GM21825 (cell line): ENCODE data around the gene CEP295NL.
"Not testable (repeated sequence)": the region's sequence is repeated elsewhere in the genome, so short reads cannot be mapped to it uniquely, and the experiment has no call there.

Experiments
- ATAC-seq: cut with Tn5 transposase; IDR thresholded peaks from one replicate; pipeline ENCODE4 v1.9.1; 2021; ENCODE audit warnings: mild to moderate bottlenecking, moderate library complexity; ENCODE audit not compliant: unreplicated experiment

Gene CEP295NL, protein sequence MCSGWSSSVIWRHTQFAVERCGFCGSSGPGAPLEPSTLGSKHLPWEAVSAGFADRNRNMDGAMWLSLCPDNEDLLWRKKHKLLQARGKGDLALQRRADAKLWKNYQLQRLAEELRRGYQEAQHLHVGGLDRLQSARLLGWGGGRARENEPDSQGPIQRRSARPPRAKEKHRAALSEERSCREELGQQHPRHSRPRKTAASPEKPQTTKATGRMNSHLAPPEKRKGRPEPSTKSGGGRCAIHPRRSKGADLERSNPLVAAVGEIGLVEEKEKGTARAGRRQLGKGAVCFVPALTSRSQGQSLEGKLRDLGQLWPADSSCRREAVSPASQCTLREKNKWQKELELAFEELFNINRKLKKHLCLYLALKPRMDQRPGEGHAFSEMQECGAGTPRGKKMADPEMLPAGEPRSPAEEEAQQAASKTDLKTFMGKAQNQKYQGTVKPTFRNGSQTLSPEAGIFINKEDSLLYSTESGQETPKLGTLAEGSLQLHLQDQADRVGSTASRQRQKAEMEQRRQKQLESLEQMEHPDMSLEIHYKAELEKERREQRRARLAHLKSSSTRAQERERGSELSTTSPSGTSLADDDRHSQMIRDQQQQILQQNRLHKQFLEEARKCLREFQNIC

DNA sequence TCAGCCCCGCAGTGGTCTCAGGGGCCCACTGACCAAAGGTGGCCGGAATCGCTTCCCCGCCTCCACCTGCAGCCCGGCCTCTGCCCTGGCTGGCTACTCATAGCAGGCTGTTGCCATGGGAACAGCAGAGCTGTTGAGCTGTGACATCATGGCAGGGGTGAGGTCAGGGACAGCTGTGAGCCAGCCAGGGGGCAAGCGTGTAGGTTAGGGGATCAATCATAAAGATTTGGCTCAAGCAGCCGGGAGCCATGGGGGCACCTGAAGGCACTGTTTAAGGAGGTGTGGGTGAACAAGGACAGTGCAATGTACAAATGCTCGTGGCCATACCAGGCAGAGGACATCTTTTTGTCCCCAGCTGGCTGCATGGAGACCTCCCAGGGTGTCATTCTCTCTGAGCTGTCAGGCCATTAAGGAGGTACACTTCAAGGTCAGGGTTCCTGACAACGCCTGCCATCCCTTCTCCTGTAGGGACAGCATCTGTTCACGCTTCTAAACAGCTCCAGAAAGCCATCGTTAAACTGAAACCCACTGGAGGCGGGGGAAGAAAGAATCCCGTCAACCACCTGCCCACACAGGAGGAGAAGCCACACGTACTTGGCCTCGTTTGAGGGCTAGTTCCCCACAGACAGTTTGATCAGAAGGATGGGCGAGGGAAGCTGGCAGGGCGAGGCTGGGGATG, at the start of gene CEP295NL:
Gene CEP295NL, minus strand, starts transcription at position 101 of the 679 bp plus-strand sequence. CDS start 1,373 bp downstream, outside the sequence.
- ATAC-seq = no peak

DNA sequence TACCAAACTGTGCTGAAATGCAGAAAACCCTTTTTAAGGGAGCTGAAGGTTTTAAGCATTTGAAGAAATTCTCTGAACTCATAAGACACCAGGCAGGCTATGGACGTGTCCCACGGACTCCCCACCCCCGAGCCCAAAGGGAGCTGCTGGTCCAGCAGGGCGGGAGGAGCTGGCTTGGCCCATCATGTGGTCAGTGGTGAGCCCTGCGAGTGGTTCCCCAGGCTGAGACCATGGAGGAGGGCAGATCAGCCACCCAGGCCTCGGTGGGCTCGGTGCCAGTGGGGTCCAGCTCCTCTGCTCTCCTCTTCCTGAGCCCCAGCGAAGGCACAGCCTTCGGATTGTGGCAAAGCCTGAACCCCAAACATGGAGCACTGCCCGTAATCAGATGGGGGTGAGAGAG, 49.7 kb upstream of the CEP295NL start:
- no peak for ATAC-seq

DNA sequence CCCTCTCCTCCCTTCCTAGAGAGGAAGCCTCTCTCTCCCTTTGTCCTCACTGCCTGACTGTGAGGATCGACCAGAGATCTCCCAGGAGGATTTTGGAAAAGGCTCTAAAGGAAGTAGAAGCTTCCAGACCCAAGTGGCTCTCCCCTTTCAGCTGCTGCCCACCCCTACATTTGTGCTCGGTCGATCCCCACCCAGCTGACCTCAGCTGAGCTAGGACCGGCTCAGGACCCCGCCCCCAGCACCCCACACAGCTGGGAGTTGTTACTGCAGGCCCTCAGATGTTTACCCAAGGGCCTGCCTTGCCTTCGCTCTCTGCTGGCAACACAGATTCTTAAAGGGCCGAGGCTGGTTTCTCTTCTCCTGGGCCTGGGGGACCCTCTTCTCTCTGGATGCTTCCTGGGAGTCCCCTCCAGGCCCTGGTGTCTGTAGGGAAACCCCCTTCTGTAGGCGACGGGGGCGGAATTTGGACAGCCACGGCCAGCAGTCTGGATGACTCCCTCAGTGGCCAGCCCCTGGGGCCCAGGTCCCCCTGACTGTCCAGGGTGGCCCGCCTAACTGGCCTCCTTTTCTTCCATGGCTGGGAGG, 49.1 kb upstream of the CEP295NL start:
- no peak for ATAC-seq

DNA sequence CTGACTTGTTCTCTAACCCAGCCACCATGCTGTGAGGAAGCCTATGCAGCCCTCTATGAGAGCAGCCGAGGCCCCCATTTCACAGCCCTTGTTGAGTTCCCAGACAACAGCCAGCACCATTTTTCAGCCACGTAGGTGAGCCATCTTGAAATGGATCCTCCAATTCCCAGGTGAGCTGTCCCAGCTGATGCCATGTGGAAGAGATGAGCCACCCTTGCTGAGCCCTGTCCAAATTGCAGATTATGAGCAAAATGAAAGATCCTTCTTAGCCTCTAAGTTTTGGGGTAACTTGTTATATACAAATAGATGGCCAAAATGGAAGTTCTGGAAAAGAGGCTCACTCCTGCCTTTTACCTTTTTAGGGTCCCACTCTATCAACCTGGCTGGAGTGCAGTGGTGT, 47.9 kb upstream of the CEP295NL start:
- ATAC-seq = no peak

DNA sequence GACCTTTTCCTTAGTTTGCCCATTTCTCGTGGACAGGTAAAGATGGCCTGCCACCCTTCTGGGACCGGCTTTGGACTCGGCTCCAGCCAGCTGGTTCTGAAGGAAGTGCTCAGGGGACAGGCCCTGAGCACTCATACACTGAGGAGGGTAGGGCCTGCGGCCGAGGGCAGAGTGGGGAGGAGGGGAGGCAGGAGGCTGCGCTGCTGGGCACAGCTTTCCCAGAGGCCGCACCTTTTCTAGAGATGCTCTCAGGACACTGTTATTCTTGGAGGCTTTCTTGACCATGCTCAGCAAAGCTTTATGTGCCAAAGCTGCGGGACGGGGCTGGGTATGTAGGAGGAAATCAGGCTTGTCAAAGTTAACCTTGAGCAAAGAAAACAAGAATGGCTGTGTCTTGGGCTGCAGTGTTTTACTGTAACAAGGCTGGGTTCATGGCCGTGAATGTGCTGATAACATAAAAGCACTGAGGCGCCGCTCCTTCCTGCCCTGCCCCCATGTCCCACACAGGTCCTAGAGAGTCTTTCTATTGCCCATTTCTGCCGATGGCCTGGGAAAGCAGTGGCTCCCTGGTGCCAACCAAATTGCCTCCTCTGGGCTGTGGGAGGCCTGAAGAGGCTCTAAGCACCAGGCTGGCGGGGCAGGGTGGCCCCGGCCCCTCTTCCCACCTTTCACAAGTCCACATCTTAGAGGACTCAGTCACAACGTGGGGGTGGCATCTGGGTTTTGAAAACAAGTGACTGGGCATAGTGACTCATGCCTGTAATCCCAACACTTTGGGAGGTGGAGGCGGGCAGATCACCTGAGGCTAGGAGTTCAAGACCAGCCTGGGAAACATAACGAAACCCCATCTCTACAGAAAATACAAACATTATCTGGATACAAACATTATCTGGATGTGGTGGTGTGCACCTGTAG, 44.5 kb upstream of the CEP295NL start:
- no peak for ATAC-seq

DNA sequence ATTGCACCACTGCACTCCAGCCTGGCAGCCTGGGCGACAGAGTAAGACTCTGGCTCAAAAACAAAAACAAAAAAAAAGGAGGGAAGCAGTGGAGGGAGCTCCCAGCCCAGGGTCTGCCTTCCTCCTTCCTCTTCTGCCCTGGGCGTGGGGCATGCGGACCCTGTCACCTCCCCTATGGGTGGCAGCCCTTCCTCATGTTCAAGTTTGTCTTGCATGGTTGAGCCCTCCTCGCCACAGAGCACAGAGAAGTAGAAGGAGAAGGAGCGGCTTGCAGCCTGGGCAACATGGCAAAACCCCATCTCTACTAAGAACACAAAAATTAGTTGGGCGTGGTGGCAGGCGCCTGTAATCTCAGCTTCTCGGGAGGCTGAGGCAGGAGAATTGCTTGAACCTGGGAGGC, 43.6 kb upstream of the CEP295NL start:
- no peak for ATAC-seq

DNA sequence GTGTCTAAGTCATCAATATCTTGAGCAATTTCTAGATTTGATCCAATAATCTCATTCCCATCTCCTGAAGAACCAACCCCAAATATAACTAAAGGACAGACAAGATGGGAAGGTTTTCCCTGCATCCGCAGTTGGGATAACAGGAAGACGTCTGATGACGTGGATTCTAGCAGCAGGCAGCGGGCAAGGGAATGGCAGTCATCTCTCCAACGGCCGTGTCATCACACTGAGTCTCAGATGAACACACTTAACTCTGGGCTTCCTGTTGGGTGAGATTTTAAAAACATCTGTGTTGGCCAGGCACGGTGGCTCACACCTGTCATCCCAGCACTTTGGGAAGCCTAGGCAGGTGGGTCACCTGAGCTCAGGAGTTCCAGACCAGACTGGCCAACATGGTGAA, 43.1 kb upstream of the CEP295NL start:
- ATAC-seq = no peak

DNA sequence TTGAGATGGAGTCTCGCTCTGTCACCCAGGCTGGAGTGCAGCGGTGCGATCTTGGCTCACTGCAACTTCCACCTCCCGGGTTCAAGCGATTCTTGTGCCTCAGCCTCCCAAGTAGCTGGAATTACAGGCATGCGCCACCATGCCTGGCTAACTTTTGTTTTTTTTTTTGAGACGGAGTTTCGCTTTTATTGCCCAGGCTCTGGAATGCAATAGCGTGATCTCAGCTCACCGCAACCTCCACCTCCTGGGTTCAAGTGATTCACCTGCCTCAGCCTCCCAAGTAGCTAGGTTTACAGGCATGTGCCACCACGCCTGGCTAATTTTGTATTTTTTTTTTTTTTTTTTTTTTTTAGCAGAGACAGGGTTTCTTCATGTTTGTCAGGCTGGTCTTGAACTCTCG, 42.5 kb upstream of the CEP295NL start:
- ATAC-seq = not testable (repeated sequence)

DNA sequence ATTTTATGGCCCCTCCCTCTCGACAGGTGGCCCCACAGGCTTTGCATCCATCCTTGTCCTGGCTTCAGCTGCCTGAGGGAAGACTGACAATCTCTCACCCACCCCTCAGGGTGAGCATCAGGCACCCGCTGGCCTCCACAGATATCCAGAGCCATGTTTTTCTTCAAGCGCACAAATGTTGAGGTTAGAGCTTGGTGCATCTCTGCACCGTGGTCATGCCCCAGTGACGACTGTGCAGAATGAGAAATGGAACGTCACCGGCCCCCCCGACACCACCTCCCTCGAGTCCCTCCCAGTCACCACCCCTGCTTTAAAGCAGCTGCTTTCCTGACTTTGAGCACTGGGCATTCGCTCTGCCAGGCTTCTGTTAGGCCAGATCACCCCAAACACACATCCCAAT, 42.0 kb upstream of the CEP295NL start:
- no peak for ATAC-seq

DNA sequence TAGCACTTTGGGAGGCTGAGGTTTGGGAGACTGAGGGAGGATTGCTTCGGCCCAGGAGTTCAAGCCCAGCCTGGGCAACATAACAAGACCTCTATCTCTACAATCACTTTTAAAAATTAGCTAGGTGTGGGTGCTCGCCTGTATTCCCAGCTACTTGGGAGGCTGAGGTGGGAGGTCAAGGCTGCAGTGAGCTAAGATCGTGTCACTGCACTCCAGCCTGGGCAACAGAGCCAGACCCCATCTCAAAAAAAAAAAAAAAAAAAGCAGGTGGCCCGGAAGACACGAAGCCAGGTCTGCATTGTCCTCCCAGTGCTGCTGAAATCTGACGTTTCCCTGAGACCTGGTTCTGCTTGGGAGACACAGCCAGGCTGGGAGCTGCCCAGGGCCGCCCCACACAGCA, 41.0 kb upstream of the CEP295NL start:
- ATAC-seq = no peak

DNA sequence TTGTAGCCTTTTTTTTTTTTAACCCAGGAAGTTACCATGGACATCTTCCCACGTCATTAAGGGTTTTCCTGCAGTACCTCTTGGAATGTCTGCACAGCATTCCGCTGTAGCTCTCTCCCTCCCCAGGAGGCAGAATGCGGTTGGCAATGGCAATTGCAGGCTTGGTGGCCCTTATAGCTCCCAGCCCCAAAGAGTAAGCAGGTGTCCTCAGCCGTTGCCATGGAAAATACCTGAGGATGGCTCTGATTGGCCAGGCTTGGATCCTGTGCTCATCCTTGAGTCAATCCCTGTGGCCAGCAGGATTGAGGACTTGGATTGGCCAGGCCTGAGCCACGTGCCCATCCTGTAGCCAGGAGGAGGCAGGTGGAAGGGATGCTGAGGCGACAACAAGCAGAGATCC, 37.7 kb upstream of the CEP295NL start:
- ATAC-seq = no peak

DNA sequence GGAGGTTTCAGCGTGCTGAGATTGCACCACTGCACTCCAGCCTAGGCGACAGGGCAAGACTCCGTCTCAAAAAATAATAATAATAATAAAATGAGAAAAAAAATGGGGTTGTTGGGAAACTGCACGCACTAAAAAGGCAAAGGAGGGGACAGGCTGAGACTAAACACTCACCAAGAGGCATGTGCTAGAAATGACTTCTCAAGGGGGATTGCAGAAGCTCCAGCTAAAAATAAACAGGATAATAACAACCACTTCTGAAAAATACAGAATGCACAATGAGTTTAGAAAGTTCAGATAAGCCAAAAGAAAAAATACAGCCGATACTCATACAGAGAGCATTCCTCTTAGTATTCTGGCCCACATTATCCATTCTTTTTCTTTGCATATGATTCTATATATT, 37.3 kb upstream of the CEP295NL start:
- ATAC-seq = no peak

DNA sequence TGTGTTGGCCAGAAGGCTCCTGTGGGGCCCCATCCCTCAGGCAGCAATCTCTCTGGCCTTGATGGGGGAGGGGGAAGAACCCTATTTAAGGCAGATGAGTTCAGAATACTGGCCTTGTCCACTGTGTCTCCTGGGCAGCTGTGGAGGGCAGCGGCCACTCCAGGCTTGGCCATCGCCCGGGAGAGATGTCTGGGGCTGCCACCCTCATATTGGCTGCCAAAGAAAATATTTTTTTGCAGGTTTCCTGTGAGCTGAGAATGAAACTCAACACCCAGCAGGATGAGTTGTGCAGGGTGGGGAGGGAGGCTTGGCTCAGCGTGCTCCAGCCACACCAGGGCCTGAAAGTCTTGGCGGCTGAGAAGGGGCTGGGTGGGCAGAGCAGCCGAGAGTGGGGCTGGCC, 36.6 kb upstream of the CEP295NL start:
- no peak for ATAC-seq

DNA sequence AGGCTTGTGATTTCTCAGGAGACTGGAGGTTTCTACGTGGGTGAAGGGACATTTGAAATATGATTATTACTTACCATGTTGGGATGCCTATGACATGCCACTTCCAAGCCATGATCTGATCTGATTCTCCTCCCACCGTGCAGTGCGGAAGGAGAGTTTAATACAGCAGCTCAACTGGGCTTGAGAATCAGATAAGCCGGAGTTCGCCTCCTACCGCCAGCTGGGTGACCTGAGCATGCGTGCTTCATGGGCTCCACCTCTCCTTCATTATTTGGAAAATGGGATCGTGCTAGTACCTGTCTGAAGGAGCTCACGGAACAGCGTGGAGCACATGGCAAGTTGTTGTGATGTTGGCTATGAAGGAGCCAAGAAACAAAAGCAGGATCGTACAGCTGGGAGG, 34.6 kb upstream of the CEP295NL start:
- ATAC-seq = no peak

DNA sequence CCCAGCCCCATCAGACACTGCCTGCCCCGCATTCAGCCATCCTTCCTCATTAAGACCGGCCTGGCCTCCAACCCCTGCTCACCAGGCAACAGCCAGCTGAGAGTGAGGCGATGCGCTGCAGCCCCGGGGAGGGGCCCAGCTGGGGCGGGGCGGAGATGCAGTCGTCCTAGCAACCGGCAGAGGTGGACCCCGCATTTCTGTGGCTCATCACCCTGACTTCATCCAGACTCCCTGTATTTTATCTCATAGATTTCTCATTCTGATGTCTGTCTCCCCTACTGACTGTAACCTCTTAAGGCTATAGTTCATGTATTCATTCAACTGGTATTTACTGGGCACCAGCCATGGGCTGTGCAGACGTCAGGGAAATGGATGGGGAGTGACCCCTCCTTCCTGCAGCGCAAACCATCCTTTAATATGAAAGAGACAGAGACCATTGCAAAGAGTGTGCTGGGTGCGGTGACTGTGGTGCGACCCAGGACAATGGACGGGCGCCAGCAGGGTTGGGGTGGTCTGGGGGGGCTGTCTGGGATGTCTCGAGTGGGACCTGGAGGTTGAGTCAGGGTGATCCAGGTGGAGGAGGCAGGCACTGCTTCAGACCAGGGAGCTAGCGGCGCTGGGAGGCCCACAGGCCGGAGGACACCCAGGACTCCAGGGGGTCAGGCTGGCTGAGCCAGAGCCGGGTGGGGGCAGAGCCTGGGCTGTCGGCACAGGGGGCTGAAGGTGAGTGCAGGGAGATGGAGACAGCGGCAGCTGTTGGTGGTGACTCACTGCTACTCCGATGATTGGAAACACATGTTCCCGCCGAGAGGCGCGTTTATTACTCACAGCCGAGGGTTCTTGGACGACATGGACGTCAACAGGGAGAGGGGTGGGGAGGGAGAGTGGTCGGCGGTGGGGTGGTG, 32.7 kb upstream of the CEP295NL start:
- no peak for ATAC-seq

DNA sequence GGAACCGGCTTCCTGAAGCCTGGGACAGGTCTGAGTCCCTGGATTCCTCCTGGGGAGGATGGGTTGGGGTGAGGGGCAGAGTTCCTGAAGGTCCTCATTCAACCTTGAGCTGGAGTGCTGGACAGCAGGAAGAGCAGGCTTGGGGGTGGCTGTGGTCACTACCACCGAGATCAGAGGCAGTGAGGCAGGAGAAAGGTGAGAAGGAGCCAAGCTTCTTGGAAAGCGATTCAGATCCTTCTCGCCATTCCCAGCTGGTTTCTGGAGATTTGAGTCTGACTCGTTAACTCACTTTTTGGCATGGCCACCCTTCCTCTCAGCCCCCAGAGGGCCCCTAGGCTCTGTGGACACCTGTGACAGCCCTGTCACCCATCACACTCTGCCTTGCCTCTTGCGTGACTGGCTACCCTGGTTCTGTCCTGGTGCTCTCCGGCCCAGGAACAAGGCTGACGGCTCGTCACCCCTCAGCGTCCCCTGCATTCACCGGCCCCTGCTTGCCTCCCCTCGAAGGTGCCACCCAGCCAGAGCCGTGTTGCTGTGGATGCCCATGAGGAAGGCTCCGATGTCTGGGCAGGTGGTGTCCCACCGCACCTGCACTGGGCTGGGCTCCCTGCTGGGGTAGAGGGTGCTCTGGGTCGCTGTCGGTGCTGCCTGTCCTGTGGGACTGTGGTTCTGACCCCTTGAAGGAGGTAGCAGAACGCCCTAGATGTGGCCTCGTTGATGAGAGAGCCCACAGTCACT, 31.8 kb upstream of the CEP295NL start:
- ATAC-seq = no peak

DNA sequence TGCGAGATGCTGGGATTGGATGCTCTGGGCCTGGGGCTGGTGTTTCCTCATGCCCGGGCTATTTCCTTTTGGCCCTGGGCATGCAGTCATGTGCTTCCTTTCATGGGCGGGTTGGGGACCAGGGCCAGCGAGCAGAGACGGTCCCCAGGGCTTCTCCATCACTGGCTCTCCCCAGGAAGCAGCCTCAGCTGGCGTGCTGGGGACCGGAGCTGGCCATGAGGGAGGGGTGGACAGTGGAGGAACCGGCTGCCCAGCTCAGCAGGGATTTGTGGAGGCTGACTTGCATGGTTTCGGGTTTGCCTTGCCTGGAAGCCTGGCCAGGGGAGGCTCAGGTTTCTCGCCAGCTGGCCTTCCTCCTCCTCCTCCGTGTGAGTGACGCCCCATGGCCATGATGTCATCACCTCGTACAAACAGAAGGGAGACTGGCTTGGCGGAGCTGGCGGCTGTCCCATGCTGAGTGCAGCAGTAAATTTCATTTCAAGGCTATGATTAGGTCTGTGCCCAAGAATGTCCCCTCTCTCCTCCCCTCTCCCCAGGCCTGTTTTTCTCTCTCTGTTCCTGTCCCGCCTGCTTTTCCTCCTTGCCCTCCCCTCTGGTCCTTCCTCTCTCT, 31.1 kb upstream of the CEP295NL start:
- ATAC-seq = no peak
